Mucosa of stomach (tissue), 1 donor: Measurements from ENCODE around the gene FBXL15.

ENCODE experiments used
- H3K27me3 ChIP-seq: one replicate; pipeline ENCODE4 v1.7.0; 2013; ENCODE audit warnings: mild to moderate bottlenecking, low read length; ENCODE audit not compliant: control insufficient read depth, insufficient read depth
- H3K36me3 ChIP-seq: one replicate; pipeline ENCODE4 v1.7.0; 2013; ENCODE audit warnings: low read length; ENCODE audit not compliant: control insufficient read depth, insufficient read depth
- H3K4me1 ChIP-seq: one replicate; pipeline ENCODE4 v1.7.0; 2013; ENCODE audit warnings: mild to moderate bottlenecking, low read length; ENCODE audit not compliant: control insufficient read depth, insufficient read depth
- H3K4me3 ChIP-seq: one replicate; pipeline ENCODE4 v1.7.0; 2013; ENCODE audit warnings: low read length
- H3K9ac ChIP-seq: one replicate; pipeline ENCODE4 v1.7.0; 2013; ENCODE audit warnings: mild to moderate bottlenecking, low read length, moderate library complexity
- H3K9me3 ChIP-seq: one replicate; pipeline ENCODE4 v1.7.0; 2013; ENCODE audit warnings: mild to moderate bottlenecking, low read length, moderate library complexity; ENCODE audit not compliant: control insufficient read depth
- donor health status: Pancreatic carcinoma.

The FBXL15 gene

GRCh38 chr10:102460836-102461186 lies 40.2 kb downstream of the FBXL15 start:
- H3K36me3 ChIP-seq: no peaks in the 10 kb centered on the region
- no peaks in the 10 kb centered on the region for H3K27me3 ChIP-seq
- H3K9me3 ChIP-seq: no peaks in the 10 kb centered on the region
- peak overlapping the region; percentile 53 for H3K4me3 ChIP-seq
- H3K4me1 ChIP-seq: peaks cover 22% of the 10 kb centered on the region
- peak overlapping the region; percentile 65 for H3K9ac ChIP-seq

- no peaks in the 10 kb centered on the region for H3K9me3 ChIP-seq
- no peaks in the 10 kb centered on the region for H3K27me3 ChIP-seq
- H3K4me1 ChIP-seq: peaks cover 22% of the 10 kb centered on the region
- H3K36me3 ChIP-seq: no peaks in the 10 kb centered on the region
- H3K4me3 ChIP-seq: peak overlapping the region; percentile 53
- peak overlapping the region; percentile 65 for H3K9ac ChIP-seq
These were observed 40.8 kb downstream of the FBXL15 start for GRCh38 chr10:102461187-102462054.

- H3K36me3 ChIP-seq: no peaks in the 10 kb centered on the region
- no peaks in the 10 kb centered on the region for H3K27me3 ChIP-seq
- H3K4me3 ChIP-seq: no peak overlapping the region
- H3K4me1 ChIP-seq: peaks cover 22% of the 10 kb centered on the region
- H3K9ac ChIP-seq: peak overlapping the region; percentile 13
- no peaks in the 10 kb centered on the region for H3K9me3 ChIP-seq
These were observed 41.9 kb downstream of the FBXL15 start for GRCh38 chr10:102462512-102463054.

GRCh38 chr10:102463983-102464382 lies 43.3 kb downstream of the FBXL15 start:
- Histone ChIP-seq H3K36me3 (no peaks in the 10 kb centered on the region), H3K4me1 (peaks cover 22% of the 10 kb centered on the region), H3K27me3 (no peaks in the 10 kb centered on the region), H3K4me3 (no peak overlapping the region), H3K9ac (no peak overlapping the region), H3K9me3 (no peaks in the 10 kb centered on the region)

- Histone ChIP-seq H3K9me3 (no peaks in the 10 kb centered on the region), H3K9ac (no peak overlapping the region), H3K36me3 (no peaks in the 10 kb centered on the region), H3K4me3 (no peak overlapping the region), H3K27me3 (no peaks in the 10 kb centered on the region), H3K4me1 (peaks cover 22% of the 10 kb centered on the region)
These were observed 44.8 kb downstream of the FBXL15 start for GRCh38 chr10:102465466-102465865.

- Histone ChIP-seq H3K27me3 (no peaks in the 10 kb centered on the region), H3K9me3 (no peaks in the 10 kb centered on the region), H3K4me3 (no peak overlapping the region)
These were observed 46.7 kb downstream of the FBXL15 start for GRCh38 chr10:102467318-102467717.

GRCh38 chr10:102467971-102468438 lies 47.4 kb downstream of the FBXL15 start:
- Histone ChIP-seq H3K27me3 (no peaks in the 10 kb centered on the region), H3K9ac (peak overlapping the region; percentile 29), H3K4me3 (peak overlapping the region; percentile 62), H3K4me1 (no peaks in the 10 kb centered on the region), H3K36me3 (no peaks in the 10 kb centered on the region), H3K9me3 (no peaks in the 10 kb centered on the region)

More at GRCh38 chr10:102467318-102467717, 46.7 kb downstream of the FBXL15 start:
- H3K4me1 ChIP-seq: peaks cover 6% of the 10 kb centered on the region
- no peaks in the 10 kb centered on the region for H3K36me3 ChIP-seq
- peak overlapping the region; percentile 29 for H3K9ac ChIP-seq

GRCh38 chr10:102468683-102469082 lies 48.0 kb downstream of the FBXL15 start:
- Histone ChIP-seq H3K27me3 (no peaks in the 10 kb centered on the region), H3K9ac (no peak overlapping the region), H3K36me3 (no peaks in the 10 kb centered on the region), H3K4me3 (no peak overlapping the region), H3K4me1 (no peaks in the 10 kb centered on the region), H3K9me3 (no peaks in the 10 kb centered on the region)

- no peak overlapping the region for H3K4me3 ChIP-seq
- no peak overlapping the region for H3K9ac ChIP-seq
- H3K9me3 ChIP-seq: no peaks in the 10 kb centered on the region
- no peaks in the 10 kb centered on the region for H3K4me1 ChIP-seq
- H3K36me3 ChIP-seq: no peaks in the 10 kb centered on the region
- H3K27me3 ChIP-seq: no peaks in the 10 kb centered on the region
These were observed 50.2 kb downstream of the FBXL15 start for GRCh38 chr10:102470579-102471546.
